ENCODE data around the gene TBL1XR1. TPM values are rescaled to one million over a fixed set of nuclear protein-coding genes. Genes with fewer than 3 reads are reported as not detected.
"Not testable (repeated sequence)": the region's sequence is repeated elsewhere in the genome, so short reads cannot be mapped to it uniquely, and the experiment has no call there.

The TBL1XR1 gene
- total RNA-seq, 2 donors from 2014 or later: 131 to 180 TPM

- ATAC-seq (replicated peaks): no peak
- Mint-ChIP-seq H3K4me3 (no peak overlapping the region), H3K27ac (no peak overlapping the region), H3K36me3 (ENCODE audit: low read depth) (peaks cover 24% of the 10 kb centered on the region), H3K9me3 (no peaks in the 10 kb centered on the region), H3K27me3 (no peaks in the 10 kb centered on the region), H3K4me1 (peaks cover 53% of the 10 kb centered on the region)
Observed at GRCh38 chr3:177182352-177182751, 14.9 kb downstream of the TBL1XR1 start.

- no peak for ATAC-seq (replicated peaks)
- peaks cover 50% of the 10 kb centered on the region for H3K4me1 Mint-ChIP-seq
- peak overlapping the region; percentile 57 for H3K27ac Mint-ChIP-seq
- H3K4me3 Mint-ChIP-seq: peak overlapping the region; percentile 9
- no peaks in the 10 kb centered on the region for H3K9me3 Mint-ChIP-seq
- H3K27me3 Mint-ChIP-seq: no peaks in the 10 kb centered on the region
- peaks cover 30% of the 10 kb centered on the region for H3K36me3 Mint-ChIP-seq (ENCODE audit: low read depth)
Observed at GRCh38 chr3:177181418-177181817, 15.9 kb downstream of the TBL1XR1 start.

GRCh38 chr3:177180506-177180905, 16.8 kb downstream of the TBL1XR1 start:
- ATAC-seq (replicated peaks): no peak
- H3K27ac Mint-ChIP-seq: peak overlapping the region; percentile 57
- H3K27me3 Mint-ChIP-seq: no peaks in the 10 kb centered on the region
- H3K4me1 Mint-ChIP-seq: peaks cover 45% of the 10 kb centered on the region
- H3K36me3 Mint-ChIP-seq (ENCODE audit: low read depth): peaks cover 30% of the 10 kb centered on the region
- no peaks in the 10 kb centered on the region for H3K9me3 Mint-ChIP-seq
- H3K4me3 Mint-ChIP-seq: peak overlapping the region; percentile 9

- Mint-ChIP-seq H3K4me3 (peak overlapping the region; percentile 18), H3K27me3 (no peaks in the 10 kb centered on the region), H3K36me3 (ENCODE audit: low read depth) (peaks cover 24% of the 10 kb centered on the region), H3K9me3 (no peaks in the 10 kb centered on the region), H3K27ac (no peak overlapping the region), H3K4me1 (peaks cover 41% of the 10 kb centered on the region)
- peak; percentile 37 for ATAC-seq (replicated peaks)
Observed at GRCh38 chr3:177179281-177180067, 17.8 kb downstream of the TBL1XR1 start.

- Mint-ChIP-seq H3K36me3 (ENCODE audit: low read depth) (peaks cover 31% of the 10 kb centered on the region), H3K27ac (no peak overlapping the region), H3K9me3 (no peaks in the 10 kb centered on the region), H3K4me3 (no peak overlapping the region), H3K27me3 (no peaks in the 10 kb centered on the region), H3K4me1 (peaks cover 43% of the 10 kb centered on the region)
- no peak for ATAC-seq (replicated peaks)
Observed at GRCh38 chr3:177177749-177178221, 19.5 kb downstream of the TBL1XR1 start.

- Mint-ChIP-seq H3K27ac (no peak overlapping the region), H3K9me3 (no peaks in the 10 kb centered on the region), H3K4me1 (peaks cover 41% of the 10 kb centered on the region), H3K36me3 (ENCODE audit: low read depth) (peaks cover 57% of the 10 kb centered on the region), H3K4me3 (no peak overlapping the region), H3K27me3 (no peaks in the 10 kb centered on the region)
- ATAC-seq (replicated peaks): no peak
Observed at GRCh38 chr3:177174607-177175170, 22.6 kb downstream of the TBL1XR1 start.

DNA sequence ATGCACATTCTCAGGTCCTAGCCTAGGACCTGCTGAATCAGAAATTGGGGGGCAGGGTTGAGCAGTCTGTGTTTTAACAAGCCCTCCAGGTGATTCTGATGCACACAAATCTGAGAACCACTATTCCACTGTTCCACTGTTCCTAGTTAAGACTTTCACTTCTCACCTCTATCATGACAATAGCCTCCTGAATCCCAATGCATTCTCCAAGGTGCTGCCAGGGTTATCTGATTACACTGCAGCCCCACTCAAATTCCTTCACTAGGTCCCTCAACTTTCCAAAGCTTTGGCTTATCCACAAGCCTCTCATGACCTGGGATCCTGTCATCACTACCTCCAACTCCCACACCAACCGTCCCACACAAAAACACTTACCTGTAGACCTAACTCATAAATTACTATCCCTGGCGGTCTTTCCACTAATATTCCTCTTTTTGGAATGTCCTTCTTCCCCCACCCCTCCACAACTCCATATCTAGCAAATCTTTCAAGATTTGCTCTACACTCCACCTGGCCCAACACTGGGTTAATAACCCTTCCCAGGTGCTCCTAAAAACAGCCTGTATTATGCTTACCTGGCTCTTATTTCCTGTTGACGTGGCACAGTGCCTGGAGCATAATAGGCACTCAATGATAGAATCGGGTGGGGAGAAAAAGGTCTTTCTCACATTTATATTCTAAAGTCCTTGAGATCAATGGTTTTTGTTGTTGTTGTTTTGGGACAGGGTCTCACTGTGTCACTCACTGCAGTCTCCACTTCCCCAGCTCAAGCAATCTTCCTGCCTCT, 27.2 kb downstream of the TBL1XR1 start:
- H3K27me3 Mint-ChIP-seq: no peaks in the 10 kb centered on the region
- ATAC-seq (replicated peaks): no peak
- H3K27ac Mint-ChIP-seq: peak overlapping the region; percentile 57

GRCh38 chr3:177168431-177168830, 28.9 kb downstream of the TBL1XR1 start:
- no peak for ATAC-seq (replicated peaks)
- H3K36me3 Mint-ChIP-seq (ENCODE audit: low read depth): peaks cover 62% of the 10 kb centered on the region

More for the DNA sequence above, 27.2 kb downstream of the TBL1XR1 start:
- H3K9me3 Mint-ChIP-seq: no peaks in the 10 kb centered on the region
- peaks cover 45% of the 10 kb centered on the region for H3K4me1 Mint-ChIP-seq
- H3K4me3 Mint-ChIP-seq: peak overlapping the region; percentile 24
- H3K36me3 Mint-ChIP-seq (ENCODE audit: low read depth): peaks cover 52% of the 10 kb centered on the region

DNA sequence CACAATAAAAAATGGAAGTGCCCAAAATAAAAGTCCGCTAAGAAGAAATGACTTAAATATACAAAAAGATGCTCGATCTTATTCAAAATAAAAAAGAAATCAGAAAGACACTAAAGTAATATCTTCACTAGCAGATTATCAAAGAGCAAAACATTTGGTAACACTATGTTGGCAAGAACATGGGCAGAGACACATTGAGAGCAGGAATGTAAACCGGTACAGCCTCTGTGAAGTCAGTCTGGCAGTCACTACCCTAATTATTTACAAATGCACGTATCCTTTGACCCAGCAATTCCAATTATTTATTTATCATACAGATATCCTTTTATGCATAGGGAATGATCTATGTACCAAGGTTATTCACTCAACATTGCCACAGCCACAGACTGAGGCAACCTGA, 34.5 kb downstream of the TBL1XR1 start:
- H3K4me3 Mint-ChIP-seq: peak overlapping the region; percentile 2
- peaks cover 28% of the 10 kb centered on the region for H3K4me1 Mint-ChIP-seq
- peaks cover 68% of the 10 kb centered on the region for H3K36me3 Mint-ChIP-seq (ENCODE audit: low read depth)
- ATAC-seq (replicated peaks): no peak
- H3K9me3 Mint-ChIP-seq: no peaks in the 10 kb centered on the region
- H3K27me3 Mint-ChIP-seq: no peaks in the 10 kb centered on the region
- peak overlapping the region; percentile 10 for H3K27ac Mint-ChIP-seq

More at GRCh38 chr3:177168431-177168830, 28.9 kb downstream of the TBL1XR1 start:
- Mint-ChIP-seq H3K27me3 (no peaks in the 10 kb centered on the region), H3K4me3 (no peak overlapping the region), H3K9me3 (no peaks in the 10 kb centered on the region), H3K4me1 (peaks cover 40% of the 10 kb centered on the region), H3K27ac (no peak overlapping the region)

GRCh38 chr3:177161603-177162002, 35.7 kb downstream of the TBL1XR1 start:
- Mint-ChIP-seq H3K27ac (peak overlapping the region; percentile 10), H3K36me3 (ENCODE audit: low read depth) (peaks cover 58% of the 10 kb centered on the region), H3K4me1 (peaks cover 29% of the 10 kb centered on the region), H3K4me3 (peak overlapping the region; percentile 22)
- H3K27me3 Mint-ChIP-seq, H3K9me3 Mint-ChIP-seq: not testable (repeated sequence)
- ATAC-seq (replicated peaks): peak; percentile 79

GRCh38 chr3:177158461-177158860, 38.8 kb downstream of the TBL1XR1 start:
- H3K4me1 Mint-ChIP-seq: peaks cover 22% of the 10 kb centered on the region
- H3K4me3 Mint-ChIP-seq: no peak overlapping the region
- no peaks in the 10 kb centered on the region for H3K9me3 Mint-ChIP-seq
- peaks cover 41% of the 10 kb centered on the region for H3K36me3 Mint-ChIP-seq (ENCODE audit: low read depth)
- no peak for ATAC-seq (replicated peaks)
- no peak overlapping the region for H3K27ac Mint-ChIP-seq
- H3K27me3 Mint-ChIP-seq: no peaks in the 10 kb centered on the region

GRCh38 chr3:177157492-177157891, 39.8 kb downstream of the TBL1XR1 start:
- no peak overlapping the region for H3K4me3 Mint-ChIP-seq
- peaks cover 31% of the 10 kb centered on the region for H3K36me3 Mint-ChIP-seq (ENCODE audit: low read depth)
- peaks cover 26% of the 10 kb centered on the region for H3K4me1 Mint-ChIP-seq
- no peak for ATAC-seq (replicated peaks)
- H3K27ac Mint-ChIP-seq: no peak overlapping the region
- no peaks in the 10 kb centered on the region for H3K27me3 Mint-ChIP-seq
- no peaks in the 10 kb centered on the region for H3K9me3 Mint-ChIP-seq

GRCh38 chr3:177154733-177155132, 42.5 kb downstream of the TBL1XR1 start:
- no peak for ATAC-seq (replicated peaks)
- Mint-ChIP-seq H3K9me3 (no peaks in the 10 kb centered on the region), H3K36me3 (ENCODE audit: low read depth) (peaks cover 7% of the 10 kb centered on the region), H3K27me3 (no peaks in the 10 kb centered on the region), H3K4me1 (peaks cover 30% of the 10 kb centered on the region), H3K4me3 (no peak overlapping the region), H3K27ac (no peak overlapping the region)

DNA sequence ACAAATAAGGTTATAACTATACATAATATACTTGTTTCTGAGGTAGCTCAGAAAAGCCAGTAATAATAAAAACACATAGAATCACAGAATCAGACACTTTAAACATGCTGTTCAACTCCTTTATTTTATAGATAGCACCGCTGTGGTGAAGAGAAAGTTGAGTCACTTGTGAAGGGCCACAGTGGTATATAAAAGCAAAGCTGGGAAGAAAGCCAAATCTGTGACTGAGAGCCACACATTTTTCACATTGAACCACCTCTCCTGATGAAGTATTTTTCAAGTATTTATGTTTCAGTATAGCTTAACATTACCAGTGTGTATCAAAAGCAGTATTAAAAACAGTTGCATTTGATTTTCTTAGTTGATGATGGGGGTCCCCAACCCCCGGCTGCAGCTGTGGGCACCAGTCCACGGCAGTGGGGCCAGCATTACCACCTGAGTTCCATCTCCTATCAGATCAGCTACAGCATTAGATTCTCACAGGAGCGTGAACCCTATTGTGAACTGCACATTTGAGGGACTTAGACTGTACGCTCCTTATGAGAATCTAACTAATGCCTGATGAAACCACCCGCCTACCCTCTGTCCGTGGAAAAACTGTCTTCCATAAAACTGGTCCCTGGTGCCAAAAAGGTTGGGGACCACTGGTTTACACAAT, 46.2 kb downstream of the TBL1XR1 start:
- Mint-ChIP-seq H3K4me3 (peak overlapping the region; percentile 50), H3K27me3 (no peaks in the 10 kb centered on the region), H3K27ac (peak overlapping the region; percentile 63), H3K36me3 (ENCODE audit: low read depth) (peaks cover 11% of the 10 kb centered on the region), H3K9me3 (no peaks in the 10 kb centered on the region), H3K4me1 (peaks cover 28% of the 10 kb centered on the region)
- peak; percentile 94 for ATAC-seq (replicated peaks)

Measured in activated T-helper 17 cell treated with anti-CD3 and anti-CD28 coated beads, Interleukin-2, amount 50 U/mL, for 72 hours (primary cell).